Transverse colon (tissue), 4 donors: ENCODE data around the gene TXLNG. TPM values are rescaled to one million over a fixed set of nuclear protein-coding genes. Genes with fewer than 3 reads are reported as not detected.

Experiments used
- DNase-seq: peaks from one replicate; pipeline ENCODE4 v3.0.0-alpha.2; 2019
- H3K27ac ChIP-seq, 4 donors: fragments of 200-600 bp; sonication (generic); 2 replicates each; pipeline ENCODE4 v1.5.1; 2016 to 2018; ENCODE audit warnings: inconsistent platforms in 4 of 4
- H3K27me3 ChIP-seq: fragments of 200-600 bp; sonication (generic); 2 replicates; pipeline ENCODE4 v1.5.1; 2017; ENCODE audit warnings: inconsistent platforms
- H3K36me3 ChIP-seq, 4 donors: fragments of 200-600 bp; sonication (generic); 2 replicates each; pipeline ENCODE4 v1.5.1; 2017 to 2019; ENCODE audit warnings: inconsistent platforms in 4 of 4
- H3K4me1 ChIP-seq, 4 donors: fragments of 200-600 bp; sonication (generic); 2 replicates each; pipeline ENCODE4 v1.5.1; 2017 to 2020; ENCODE audit warnings: inconsistent platforms in 4 of 4
- H3K4me3 ChIP-seq, 4 donors: fragments of 200-600 bp; sonication (generic); 1 replicate in 1 of 4; 2 replicates in 3 of 4; pipeline versions ENCODE4 v1.5.1 to v1.6.1; 2017 to 2019; ENCODE audit warnings: inconsistent platforms in 4 of 4
- H3K9me3 ChIP-seq, 2 donors: fragments of 200-600 bp; sonication (generic); 2 replicates each; pipeline ENCODE4 v1.5.1; 2017 to 2019; ENCODE audit warnings: inconsistent platforms in 2 of 2
- EP300 ChIP-seq: sonication (generic); formaldehyde crosslinking; IDR thresholded peaks from one replicate; pipeline ENCODE4 v1.6.1; 2017; ENCODE audit warnings: antibody characterized with exemption, low read depth
- POLR2A ChIP-seq: fragments of 450-650 bp; IDR thresholded peaks from one replicate; pipeline ENCODE4 v1.6.1; 2016; ENCODE audit warnings: antibody characterized with exemption, mild to moderate bottlenecking, moderate library complexity
- POLR2AphosphoS5 ChIP-seq, 3 donors: sonication (generic); formaldehyde crosslinking; IDR thresholded peaks; one replicate each; pipeline ENCODE4 v1.6.1; 2016; ENCODE audit warnings: antibody characterized with exemption in 3 of 3
- WGBS, 2 donors: methylation state at CpG; one replicate each; pipeline ENCODE4 v1.1.5; 2018; ENCODE audit warnings: low coverage in 1 of 2; 5-methylcytosine and 5-hydroxymethylcytosine counted together
- in situ Hi-C, 4 donors: fragments of 200-750 bp; cut with MboI; loops; one replicate each; pipeline versions ENCODE4 v1.15.0 to v1.15.1; 2017; ENCODE audit warnings: low sequenced_read_pairs in 3 of 4, low pct_ligation_motif_present in 1 of 4, low pct_unique_long_range_greater_than_20kb in 1 of 4
- intact Hi-C: fragments of 100-400 bp; cut with DNase I; formaldehyde crosslinking; loops from one replicate; pipeline ENCODE4 v1.15.1; 2023; ENCODE audit warnings: low total_unique reads
- total RNA-seq, 4 donors: library from RNA; depleted of rRNA; stranded (reverse); fragments of >200 nt; gene quantifications; one replicate each; pipeline ENCODE4 v1.1.0, GENCODE V29; 2016
- TF ChIP-seq, protein P1 (sequence below), 5 experiments: fragments of 200-600 bp in 3 of 5; fragments of 450-650 bp in 2 of 5; sonication (generic) in 3 of 5; IDR thresholded peaks; 1 replicate in 2 of 5; 2 replicates in 3 of 5; pipeline ENCODE4 v1.5.1; 2016 to 2017; ENCODE audit warnings: antibody characterized with exemption in 5 of 5, inconsistent platforms in 3 of 5, mild to moderate bottlenecking in 2 of 5, moderate library complexity in 1 of 5

TXLNG gene
- total RNA-seq, 4 donors from 2014 or later: 3.4 to 24.7 (median 12.4) TPM

DNA sequence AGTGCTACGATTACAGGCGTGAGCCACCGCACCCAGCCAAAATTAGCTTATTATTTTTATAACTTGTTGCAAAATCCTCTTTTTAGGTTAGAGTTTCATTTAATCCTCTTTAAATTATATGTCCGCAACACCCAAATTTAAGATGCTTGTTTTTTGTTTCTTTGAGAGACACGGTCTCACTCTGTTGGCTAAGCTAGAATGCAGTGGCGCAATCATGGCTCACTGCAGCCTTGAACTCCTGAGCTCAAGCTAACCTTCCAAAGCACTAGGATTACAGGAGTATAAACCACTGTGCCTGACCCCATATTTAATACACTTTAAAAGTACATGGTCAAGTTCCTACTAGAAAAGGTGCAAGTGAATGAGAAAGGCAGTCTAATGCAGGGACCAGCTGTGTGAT, 81.7 kb downstream of the TXLNG start:
- Histone ChIP-seq H3K4me3 (no peak overlapping the region), H3K4me1 (peaks cover 10 to 31% (median 14%) of the 10 kb centered on the region in 4 donors), H3K9me3 (no peaks in the 10 kb centered on the region), H3K27me3 (no peaks in the 10 kb centered on the region), H3K27ac (peak overlapping the region in 1 of 4 donors; percentile 4), H3K36me3 (no peaks in the 10 kb centered on the region)
- no peak for DNase-seq
- 90 to 91% methylated on average over 3 to 6 of the region's 6 CpGs for WGBS, 2 donors
- TF ChIP-seq POLR2AphosphoS5 (IDR thresholded peaks at IDR 0.05) (no peak), POLR2A (no peak), EP300 (no peak)
- TF ChIP-seq, protein P1, sequence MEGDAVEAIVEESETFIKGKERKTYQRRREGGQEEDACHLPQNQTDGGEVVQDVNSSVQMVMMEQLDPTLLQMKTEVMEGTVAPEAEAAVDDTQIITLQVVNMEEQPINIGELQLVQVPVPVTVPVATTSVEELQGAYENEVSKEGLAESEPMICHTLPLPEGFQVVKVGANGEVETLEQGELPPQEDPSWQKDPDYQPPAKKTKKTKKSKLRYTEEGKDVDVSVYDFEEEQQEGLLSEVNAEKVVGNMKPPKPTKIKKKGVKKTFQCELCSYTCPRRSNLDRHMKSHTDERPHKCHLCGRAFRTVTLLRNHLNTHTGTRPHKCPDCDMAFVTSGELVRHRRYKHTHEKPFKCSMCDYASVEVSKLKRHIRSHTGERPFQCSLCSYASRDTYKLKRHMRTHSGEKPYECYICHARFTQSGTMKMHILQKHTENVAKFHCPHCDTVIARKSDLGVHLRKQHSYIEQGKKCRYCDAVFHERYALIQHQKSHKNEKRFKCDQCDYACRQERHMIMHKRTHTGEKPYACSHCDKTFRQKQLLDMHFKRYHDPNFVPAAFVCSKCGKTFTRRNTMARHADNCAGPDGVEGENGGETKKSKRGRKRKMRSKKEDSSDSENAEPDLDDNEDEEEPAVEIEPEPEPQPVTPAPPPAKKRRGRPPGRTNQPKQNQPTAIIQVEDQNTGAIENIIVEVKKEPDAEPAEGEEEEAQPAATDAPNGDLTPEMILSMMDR (IDR thresholded peaks at IDR 0.05): no peak
- in situ Hi-C loops: no loop called here
- intact Hi-C loops: no loop called here

DNA sequence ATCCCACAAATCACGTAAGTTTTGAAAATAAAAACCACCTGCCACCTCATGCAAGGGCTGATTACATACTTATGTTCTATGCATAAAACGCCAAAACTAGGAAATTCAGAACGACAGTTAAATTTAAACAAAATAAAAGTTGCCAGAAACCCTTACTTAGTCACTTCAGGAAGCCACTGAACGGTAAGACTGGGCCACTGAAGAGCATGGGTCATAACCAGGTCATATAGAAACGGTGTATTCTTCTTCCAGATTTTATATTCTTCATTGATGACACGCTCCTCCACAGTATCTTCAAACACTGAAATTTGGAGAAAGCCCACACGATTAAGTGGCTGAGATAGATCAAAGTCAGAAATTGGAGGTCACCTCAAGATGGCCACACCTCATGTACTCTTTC, 82.7 kb downstream of the TXLNG start:
- TF ChIP-seq POLR2A: no peak
- TF ChIP-seq EP300: no peak
- no peak for TF ChIP-seq POLR2AphosphoS5 (IDR thresholded peaks at IDR 0.05)
- TF ChIP-seq, protein P1 (IDR thresholded peaks at IDR 0.05): no peak

DNA sequence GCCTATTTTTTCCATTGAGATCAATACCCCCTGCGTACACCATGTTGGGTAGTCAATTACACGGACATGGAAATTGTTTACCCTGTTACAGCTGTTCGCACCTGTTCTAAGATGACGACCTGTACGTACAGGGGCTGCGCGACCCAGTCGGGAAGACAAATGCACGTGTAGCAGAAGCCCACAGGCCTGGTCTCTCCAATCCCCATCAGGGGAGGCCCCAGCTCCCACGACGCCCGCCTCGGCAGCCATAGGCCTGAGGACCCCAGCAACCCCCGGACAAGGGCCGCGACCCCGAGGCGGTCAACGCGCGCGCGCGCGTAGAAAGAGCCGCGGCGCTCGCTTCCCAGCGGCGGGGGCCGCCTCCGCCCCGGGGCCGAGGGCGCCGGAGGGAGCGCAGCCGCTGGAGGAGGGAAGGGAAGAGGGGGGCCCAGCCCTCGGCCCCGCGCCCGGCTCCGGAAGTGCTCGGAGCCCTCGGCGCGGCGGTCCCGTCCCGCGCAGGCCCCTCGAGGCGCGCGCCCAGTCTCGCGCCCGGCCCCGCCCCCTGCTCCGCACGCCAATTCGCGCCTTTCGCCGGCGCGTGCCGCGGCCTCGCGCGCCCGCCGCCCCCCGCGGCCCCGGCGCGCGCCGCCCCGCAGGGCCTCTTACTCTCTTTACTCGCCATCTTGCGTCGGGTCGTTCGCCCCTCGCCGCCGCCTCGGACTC, 83.3 kb downstream of the TXLNG start:
- Histone ChIP-seq H3K9me3 (no peaks in the 10 kb centered on the region), H3K4me3 (peak overlapping the region; percentile 61 to 81 (median 70)), H3K36me3 (no peaks in the 10 kb centered on the region), H3K27ac (peak overlapping the region; percentile 90 to 97 (median 95)), H3K27me3 (no peaks in the 10 kb centered on the region), H3K4me1 (peaks cover 10 to 31% (median 14%) of the 10 kb centered on the region in 4 donors)
- DNase-seq: peak; percentile 49
- WGBS, 2 donors: 34% methylated on average over 76 of the region's 92 CpGs; no CpG with 5 or more reads in 1 of the 2 donors
- intact Hi-C loops: loop anchor here (5.0 kb wide), 1 partner anchor 1012 kb away; no protein-coding TSS in a partner anchor
- TF ChIP-seq EP300: no peak
- TF ChIP-seq POLR2A: no peak
- TF ChIP-seq, protein P1 (IDR thresholded peaks at IDR 0.05): no peak
- no peak for TF ChIP-seq POLR2AphosphoS5 (IDR thresholded peaks at IDR 0.05)
- in situ Hi-C loops: no loop called here

More for the DNA sequence above, 82.7 kb downstream of the TXLNG start:
- 0 to 34% methylated on average over 3 to 7 of the region's 7 CpGs for WGBS, 2 donors
- peak overlapping the region in 3 of 4 donors; percentile 61 to 81 (median 74) for H3K4me3 ChIP-seq
- no peaks in the 10 kb centered on the region for H3K27me3 ChIP-seq
- in situ Hi-C loops: no loop called here
- peaks cover 10 to 31% (median 14%) of the 10 kb centered on the region in 4 donors for H3K4me1 ChIP-seq
- peak overlapping the region; percentile 90 to 97 (median 95) for H3K27ac ChIP-seq
- no peak for DNase-seq
- intact Hi-C loops: no loop called here
- H3K36me3 ChIP-seq: no peaks in the 10 kb centered on the region
- H3K9me3 ChIP-seq: no peaks in the 10 kb centered on the region

DNA sequence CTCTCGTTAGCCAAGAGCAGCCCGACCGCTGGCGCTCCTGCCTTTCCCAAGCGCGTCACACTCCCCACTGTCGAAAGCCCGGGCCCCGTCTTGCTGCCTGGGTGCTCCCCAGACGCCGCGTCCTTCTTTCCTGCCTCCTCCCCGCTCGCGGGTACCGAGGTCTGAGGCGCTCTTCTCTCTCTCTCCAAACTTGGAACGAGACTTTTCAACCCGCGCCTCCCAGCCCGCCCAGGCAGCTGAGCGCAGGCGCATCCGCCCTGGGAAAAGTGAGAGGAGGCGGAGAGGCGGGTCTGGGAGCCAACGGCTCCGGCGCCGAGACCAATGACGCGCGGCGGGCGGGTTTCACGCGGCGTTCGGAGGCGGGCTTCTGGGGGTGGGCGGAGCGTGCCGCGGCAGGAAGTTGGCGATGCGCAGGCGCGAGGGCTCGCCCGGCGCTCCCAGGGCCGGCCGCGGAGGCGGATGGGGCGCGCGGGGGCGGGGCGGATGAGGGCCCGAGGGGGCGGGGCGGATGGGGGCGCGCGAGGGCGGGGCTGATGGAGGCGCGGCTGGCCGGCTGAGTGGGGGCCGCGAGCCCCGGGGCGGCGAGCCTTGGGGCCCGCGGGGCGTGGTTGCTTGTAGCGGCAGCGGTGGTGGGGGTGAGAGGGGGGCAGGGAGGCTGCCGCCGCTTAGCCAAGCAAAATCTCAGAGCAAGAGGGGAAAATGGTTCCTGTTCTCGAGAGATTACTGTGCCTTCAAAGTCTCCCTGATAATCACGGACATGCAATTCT, 84.0 kb downstream of the TXLNG start, which contains the start of gene RBBP7:
Gene RBBP7 (minus strand): TSS at position 268 of the 767 bp plus-strand sequence. CDS start 309 bp downstream, outside the sequence.
- in situ Hi-C loops (no loop called here), intact Hi-C loops (loop anchor here (5.0 kb wide), 1 partner anchor 1013 kb away; no protein-coding TSS in a partner anchor)
- TF ChIP-seq, protein P1 (IDR thresholded peaks at IDR 0.05): peak in 1 of 5 experiments; percentile 17
- TF ChIP-seq EP300 (no peak), POLR2A (peak; percentile 92), POLR2AphosphoS5 (IDR thresholded peaks at IDR 0.05) (peak; percentile 84 to 92 (median 90))
- DNase-seq: peak; percentile 94
- 8% methylated on average over 51 of the region's 84 CpGs; no CpG with 5 or more reads in 1 of the 2 donors for WGBS, 2 donors
- Histone ChIP-seq H3K36me3 (no peaks in the 10 kb centered on the region), H3K4me3 (peak within 1 kb of the TSS; percentile 61 to 81 (median 70)), H3K27me3 (no peaks in the 10 kb centered on the region), H3K9me3 (no peaks in the 10 kb centered on the region), H3K27ac (peak within 1 kb of the TSS; percentile 93 to 97 (median 95)), H3K4me1 (peaks cover 10 to 31% (median 14%) of the 10 kb centered on the region in 4 donors)
